Astrocyte (in vitro differentiated cells and primary cell): ENCODE results near the gene CDH13. TPM values are rescaled to one million over a fixed set of nuclear protein-coding genes. Genes with fewer than 3 reads are reported as not detected.

Experiments
- DNase-seq: peaks from one replicate; pipeline ENCODE4 v3.0.0-alpha.2; 2010; ENCODE audit warnings: low read depth
- FAIRE-seq: peaks from 2 replicates; lab custom pipeline; 2011; peaks lifted over from hg19 to GRCh38; lab: Jason Lieb, UNC
- H2AFZ ChIP-seq: 2 replicates; pipeline ENCODE4 v1.6.0; 2012; ENCODE audit warnings: low read depth, low read length, inconsistent platforms
- H3K27ac ChIP-seq: 2 replicates; pipeline ENCODE4 v1.5.1; 2011; ENCODE audit warnings: low read depth, low read length, inconsistent platforms
- H3K27me3 ChIP-seq: 2 replicates; pipeline ENCODE4 v1.6.0; 2011; ENCODE audit warnings: low read length, inconsistent platforms; ENCODE audit not compliant: insufficient read depth
- H3K36me3 ChIP-seq: 2 replicates; pipeline ENCODE4 v1.5.1; 2011; ENCODE audit warnings: low read length, inconsistent platforms; ENCODE audit not compliant: insufficient read depth
- H3K4me1 ChIP-seq: 2 replicates; pipeline ENCODE4 v1.5.1; 2011; ENCODE audit warnings: low read length, inconsistent platforms; ENCODE audit not compliant: insufficient read depth
- H3K4me2 ChIP-seq: 2 replicates; pipeline ENCODE4 v1.6.0; 2012; ENCODE audit warnings: low read length, inconsistent platforms
- H3K4me3 ChIP-seq: 2 replicates; pipeline ENCODE4 v1.5.1; 2011; ENCODE audit warnings: low read depth, mild to moderate bottlenecking, low read length, inconsistent platforms; ENCODE audit not compliant: insufficient read depth
- H3K79me2 ChIP-seq: 2 replicates; pipeline ENCODE4 v1.6.0; 2012; ENCODE audit warnings: mild to moderate bottlenecking, low read length, inconsistent platforms; ENCODE audit not compliant: insufficient read depth
- H3K9ac ChIP-seq: 2 replicates; pipeline ENCODE4 v1.6.0; 2012; ENCODE audit warnings: mild to moderate bottlenecking, low read length, inconsistent platforms
- H3K9me3 ChIP-seq: 2 replicates; pipeline ENCODE4 v1.5.1; 2012; ENCODE audit warnings: low read depth, mild to moderate bottlenecking, low read length, inconsistent platforms; ENCODE audit not compliant: insufficient read depth
- H4K20me1 ChIP-seq: 2 replicates; pipeline ENCODE4 v1.6.0; 2012; ENCODE audit warnings: low read length, inconsistent platforms; ENCODE audit not compliant: insufficient read depth
- H3K27ac Mint-ChIP-seq: one replicate; pipeline ENCODE4 v1.8.0; 2021; ENCODE audit warnings: mild to moderate bottlenecking, mixed read lengths; ENCODE audit not compliant: unreplicated experiment
- H3K27me3 Mint-ChIP-seq: one replicate; pipeline ENCODE4 v1.8.0; 2021; ENCODE audit warnings: low read depth, mixed read lengths; ENCODE audit not compliant: unreplicated experiment
- H3K36me3 Mint-ChIP-seq: one replicate; pipeline ENCODE4 v1.8.0; 2021; ENCODE audit warnings: low read depth, mixed read lengths; ENCODE audit not compliant: unreplicated experiment
- H3K4me1 Mint-ChIP-seq: one replicate; pipeline ENCODE4 v1.8.0; 2021; ENCODE audit warnings: low read depth, mixed read lengths; ENCODE audit not compliant: unreplicated experiment
- H3K4me3 Mint-ChIP-seq: one replicate; pipeline ENCODE4 v1.8.0; 2021; ENCODE audit warnings: mild to moderate bottlenecking, moderate library complexity, mixed read lengths; ENCODE audit not compliant: unreplicated experiment
- H3K9me3 Mint-ChIP-seq: one replicate; pipeline ENCODE4 v1.8.0; 2021; ENCODE audit warnings: mild to moderate bottlenecking, mixed read lengths; ENCODE audit not compliant: unreplicated experiment
- CTCF ChIP-seq: IDR thresholded peaks from 2 replicates; pipeline ENCODE4 v1.5.1; 2011; ENCODE audit warnings: low read depth, mild to moderate bottlenecking, inconsistent platforms, low read length, moderate library complexity; ENCODE audit not compliant: insufficient read depth
- EZH2 ChIP-seq: IDR thresholded peaks from 2 replicates; pipeline ENCODE4 v1.6.1; 2012; ENCODE audit warnings: mild to moderate bottlenecking, low read length, inconsistent platforms; ENCODE audit not compliant: insufficient read depth
- total RNA-seq: library from RNA; stranded (reverse); gene quantifications from 2 replicates; pipeline ENCODE4 v1.2.1, GENCODE V29; 2021

Gene CDH13
- total RNA-seq, 1 donor from 2014 or later, result 41.7 TPM

GRCh38 chr16:82808036-82808435, 181.3 kb downstream of the CDH13 start:
- H3K36me3 Mint-ChIP-seq, result no peaks in the 10 kb centered on the region

GRCh38 chr16:82810077-82810476, 183.3 kb downstream of the CDH13 start:
- Histone ChIP-seq H3K27ac (no peak overlapping the region), H3K9ac (no peak overlapping the region), H2AFZ (no peak overlapping the region), H3K36me3 (no peaks in the 10 kb centered on the region), H3K27me3 (no peaks in the 10 kb centered on the region), H3K9me3 (no peaks in the 10 kb centered on the region), H4K20me1 (peaks cover 6% of the 10 kb centered on the region), H3K79me2 (peaks cover 4% of the 10 kb centered on the region), H3K4me2 (no peak overlapping the region), H3K4me1 (no peaks in the 10 kb centered on the region), H3K4me3 (no peak overlapping the region)
- TF ChIP-seq EZH2 (no peak), CTCF (no peak)
- Mint-ChIP-seq H3K4me3 (no peak overlapping the region), H3K9me3 (no peaks in the 10 kb centered on the region), H3K4me1 (peaks cover 4% of the 10 kb centered on the region), H3K27ac (no peak overlapping the region), H3K36me3 (no peaks in the 10 kb centered on the region), H3K27me3 (peaks cover 15% of the 10 kb centered on the region)
- DNase-seq (no peak), FAIRE-seq (no peak)

More at GRCh38 chr16:82808036-82808435, 181.3 kb downstream of the CDH13 start:
- TF ChIP-seq EZH2 (no peak), CTCF (no peak)
- no peak overlapping the region for H3K4me3 ChIP-seq
- DNase-seq (no peak), FAIRE-seq (no peak)
- H3K27ac ChIP-seq, result no peak overlapping the region
- H3K4me2 ChIP-seq, result no peak overlapping the region
- peaks cover 5% of the 10 kb centered on the region for H4K20me1 ChIP-seq
- no peaks in the 10 kb centered on the region for H3K4me1 ChIP-seq
- Mint-ChIP-seq H3K4me1 (peaks cover 4% of the 10 kb centered on the region), H3K4me3 (no peak overlapping the region), H3K9me3 (no peaks in the 10 kb centered on the region), H3K27ac (no peak overlapping the region), H3K27me3 (peaks cover 11% of the 10 kb centered on the region)
- no peak overlapping the region for H2AFZ ChIP-seq
- no peaks in the 10 kb centered on the region for H3K9me3 ChIP-seq
- no peaks in the 10 kb centered on the region for H3K36me3 ChIP-seq
- no peak overlapping the region for H3K9ac ChIP-seq
- H3K27me3 ChIP-seq, result no peaks in the 10 kb centered on the region
- H3K79me2 ChIP-seq, result peaks cover 4% of the 10 kb centered on the region

GRCh38 chr16:82814059-82814458, 187.3 kb downstream of the CDH13 start:
- Histone ChIP-seq H3K4me1 (no peaks in the 10 kb centered on the region), H3K27me3 (no peaks in the 10 kb centered on the region), H3K36me3 (no peaks in the 10 kb centered on the region), H3K27ac (no peak overlapping the region), H3K9me3 (no peaks in the 10 kb centered on the region), H4K20me1 (peaks cover 10% of the 10 kb centered on the region), H3K4me3 (no peak overlapping the region), H3K9ac (no peak overlapping the region), H3K79me2 (peaks cover 3% of the 10 kb centered on the region), H2AFZ (no peak overlapping the region), H3K4me2 (no peak overlapping the region)
- DNase-seq (no peak), FAIRE-seq (no peak)
- Mint-ChIP-seq H3K4me1 (no peaks in the 10 kb centered on the region), H3K9me3 (no peaks in the 10 kb centered on the region), H3K36me3 (peaks cover 2% of the 10 kb centered on the region), H3K4me3 (no peak overlapping the region), H3K27ac (no peak overlapping the region), H3K27me3 (peaks cover 15% of the 10 kb centered on the region)
- no peak for TF ChIP-seq EZH2
- no peak for TF ChIP-seq CTCF
